ENCODE results near the gene FFAR1. TPM values are rescaled to one million over a fixed set of nuclear protein-coding genes. Genes with fewer than 3 reads are reported as not detected.

Gene FFAR1
- total RNA-seq, 1 experiment from 2014 or later, result not detected

GRCh38 chr19:35311901-35312665, 35.6 kb upstream of the FFAR1 start:
- in situ Hi-C loops (cut with HindIII; ENCODE audit: low pct_unique_long_range_greater_than_20kb, low sequenced_read_pairs), result no loop called here

GRCh38 chr19:35313587-35313986, 34.1 kb upstream of the FFAR1 start:
- in situ Hi-C loops (cut with HindIII; ENCODE audit: low pct_unique_long_range_greater_than_20kb, low sequenced_read_pairs), result no loop called here
- DNase-seq (ENCODE audit: low read depth, low spot score), result no peak

More at GRCh38 chr19:35311901-35312665, 35.6 kb upstream of the FFAR1 start:
- no peak for DNase-seq (ENCODE audit: low read depth, low spot score)

GRCh38 chr19:35314031-35314430, 33.7 kb upstream of the FFAR1 start:
- in situ Hi-C loops (cut with HindIII; ENCODE audit: low pct_unique_long_range_greater_than_20kb, low sequenced_read_pairs), result no loop called here
- DNase-seq (ENCODE audit: low read depth, low spot score), result no peak

DNA sequence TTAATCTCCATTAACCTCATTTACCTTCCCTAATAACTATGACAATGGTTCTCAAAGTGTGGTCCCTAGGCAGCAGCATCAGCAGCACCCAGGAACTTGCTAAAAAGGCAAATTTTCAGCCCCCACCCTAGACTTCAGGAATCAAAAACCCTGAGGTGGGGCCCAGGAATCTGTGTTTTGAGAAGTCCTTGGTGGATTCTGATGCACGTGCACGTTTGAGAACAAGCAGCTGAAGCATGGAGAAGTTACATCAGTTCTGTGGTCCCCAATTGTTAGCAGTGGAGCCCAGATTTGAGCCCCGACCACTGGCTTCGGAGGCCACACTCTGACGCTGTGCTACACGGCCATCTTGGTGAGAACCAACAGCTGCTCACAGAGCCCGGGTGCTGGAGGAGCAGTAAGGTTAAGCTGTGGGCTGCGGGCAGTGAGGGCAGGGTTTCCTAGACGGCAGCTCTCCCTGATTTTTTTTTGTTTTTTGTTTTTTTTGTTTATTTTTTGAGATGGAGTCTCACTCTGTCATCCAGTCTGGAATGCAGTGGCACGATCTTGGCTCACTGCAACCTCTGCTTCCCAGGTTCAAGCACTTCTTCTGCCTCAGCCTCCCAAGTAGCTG, 32.7 kb upstream of the FFAR1 start:
- DNase-seq (ENCODE audit: low read depth, low spot score), result no peak
- in situ Hi-C loops (cut with HindIII; ENCODE audit: low pct_unique_long_range_greater_than_20kb, low sequenced_read_pairs), result no loop called here

DNA sequence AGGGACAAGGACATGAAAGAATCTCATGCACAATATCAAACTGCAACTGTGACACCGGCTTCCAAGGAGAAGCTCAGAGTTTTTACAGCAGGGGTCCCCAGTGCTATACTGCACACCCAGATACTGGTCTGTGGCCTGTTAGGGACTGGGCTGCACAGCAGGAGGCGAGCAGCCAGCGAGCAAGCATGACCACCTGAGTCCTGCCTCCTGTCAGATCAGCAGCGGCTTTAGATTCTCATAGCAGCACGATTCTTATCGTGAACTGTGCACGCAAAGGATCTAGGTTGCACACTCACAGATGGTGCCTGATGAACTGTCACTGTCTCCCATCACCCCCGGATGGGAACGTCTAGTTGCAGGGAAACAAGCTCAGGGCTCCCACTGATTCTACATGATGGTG, 31.8 kb upstream of the FFAR1 start:
- in situ Hi-C loops (cut with HindIII; ENCODE audit: low pct_unique_long_range_greater_than_20kb, low sequenced_read_pairs), result no loop called here
- DNase-seq (ENCODE audit: low read depth, low spot score), result no peak

DNA sequence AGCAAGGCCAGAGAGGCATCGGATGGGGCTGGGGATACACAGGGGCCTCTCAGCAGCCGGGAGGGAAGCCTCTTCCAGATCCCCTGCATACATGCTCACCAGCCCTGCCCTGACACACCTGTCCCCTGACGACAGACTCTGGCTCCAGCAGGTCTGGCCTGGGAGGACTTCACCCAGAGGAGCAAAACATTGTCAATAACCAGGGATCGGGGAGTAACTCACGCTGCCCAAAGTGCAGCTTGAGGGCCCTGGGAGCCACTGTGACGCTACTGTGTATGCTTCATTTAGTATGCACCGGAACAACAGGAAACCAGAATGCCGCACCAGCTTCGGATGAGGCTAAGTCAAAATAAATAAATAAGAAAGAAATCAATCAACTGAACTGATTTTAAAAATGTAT, 31.1 kb upstream of the FFAR1 start:
- in situ Hi-C loops (cut with HindIII; ENCODE audit: low pct_unique_long_range_greater_than_20kb, low sequenced_read_pairs), result no loop called here
- no peak for DNase-seq (ENCODE audit: low read depth, low spot score)

- no peak for DNase-seq (ENCODE audit: low read depth, low spot score)
- in situ Hi-C loops (cut with HindIII; ENCODE audit: low pct_unique_long_range_greater_than_20kb, low sequenced_read_pairs), result no loop called here
These were observed 30.1 kb upstream of the FFAR1 start for GRCh38 chr19:35317464-35318043.

- peak; percentile 93 for DNase-seq (ENCODE audit: low read depth, low spot score)
- in situ Hi-C loops (cut with HindIII; ENCODE audit: low pct_unique_long_range_greater_than_20kb, low sequenced_read_pairs), result no loop called here
These were observed 28.8 kb upstream of the FFAR1 start for GRCh38 chr19:35318679-35319448.

DNA sequence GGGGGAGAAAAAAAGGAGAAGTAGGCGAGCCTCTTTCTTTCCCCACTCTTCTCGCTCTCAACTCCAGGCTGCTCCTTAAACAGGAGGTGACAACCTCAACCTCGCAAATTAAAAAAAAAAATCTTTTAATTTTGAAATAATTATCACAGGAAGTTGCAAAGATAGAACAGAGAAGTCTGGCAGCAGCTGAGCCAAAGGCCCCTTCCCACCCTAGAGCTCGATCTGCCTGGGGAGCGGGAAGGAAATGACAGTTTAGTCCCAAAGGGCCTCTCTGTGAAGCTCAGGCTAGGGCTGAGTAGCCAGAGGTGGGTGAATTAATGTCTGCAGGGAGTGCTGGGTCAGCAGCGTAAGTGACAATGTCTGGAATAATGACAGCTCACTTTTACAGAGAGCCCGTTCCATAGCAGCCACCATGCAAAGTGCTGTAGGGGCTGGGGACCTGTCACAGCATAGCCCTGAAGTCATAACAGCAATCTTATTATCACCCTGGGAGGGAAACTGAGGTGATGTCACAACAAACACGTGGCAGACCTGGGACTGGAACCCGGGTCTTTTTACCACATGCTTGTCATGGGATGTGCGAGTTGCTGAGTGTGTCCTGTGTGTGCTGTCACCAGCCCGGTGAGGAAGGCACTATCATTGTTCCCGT, 27.5 kb upstream of the FFAR1 start:
- in situ Hi-C loops (cut with HindIII; ENCODE audit: low pct_unique_long_range_greater_than_20kb, low sequenced_read_pairs), result no loop called here
- DNase-seq (ENCODE audit: low read depth, low spot score), result no peak

GRCh38 chr19:35321291-35321690, 26.4 kb upstream of the FFAR1 start:
- DNase-seq (ENCODE audit: low read depth, low spot score), result no peak
- in situ Hi-C loops (cut with HindIII; ENCODE audit: low pct_unique_long_range_greater_than_20kb, low sequenced_read_pairs), result no loop called here

GRCh38 chr19:35322014-35322413, 25.7 kb upstream of the FFAR1 start:
- in situ Hi-C loops (cut with HindIII; ENCODE audit: low pct_unique_long_range_greater_than_20kb, low sequenced_read_pairs), result no loop called here
- no peak for DNase-seq (ENCODE audit: low read depth, low spot score)

DNA sequence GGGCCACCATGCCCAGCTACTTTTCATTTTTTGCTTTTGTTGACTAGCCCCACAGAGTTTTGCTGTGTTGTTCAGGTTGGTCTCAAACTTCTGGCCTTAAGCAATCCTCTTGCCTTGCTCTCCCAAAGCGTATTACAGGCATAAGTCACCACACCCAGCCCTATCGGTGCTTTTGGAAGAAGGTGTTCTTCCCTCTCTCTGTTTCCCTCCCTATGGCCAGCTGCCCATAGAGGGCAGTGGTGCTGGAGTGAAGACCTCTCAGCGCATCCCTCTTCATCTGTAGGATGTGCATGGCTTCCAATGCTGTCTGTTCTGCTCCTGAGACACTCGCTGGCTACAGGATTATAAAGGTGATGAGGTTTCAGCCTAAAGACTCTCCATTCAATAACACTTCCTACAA, 20.1 kb upstream of the FFAR1 start:
- in situ Hi-C loops (cut with HindIII; ENCODE audit: low pct_unique_long_range_greater_than_20kb, low sequenced_read_pairs), result no loop called here
- DNase-seq (ENCODE audit: low read depth, low spot score), result peak; percentile 59

GRCh38 chr19:35328851-35329285, 18.8 kb upstream of the FFAR1 start, which contains the start of gene CD22:
CD22 (plus strand) TSS chr19:35329187; CDS start chr19:35332041, 2,854 bp downstream.
- in situ Hi-C loops (cut with HindIII; ENCODE audit: low pct_unique_long_range_greater_than_20kb, low sequenced_read_pairs), result no loop called here
- no peak for DNase-seq (ENCODE audit: low read depth, low spot score)

- in situ Hi-C loops (cut with HindIII; ENCODE audit: low pct_unique_long_range_greater_than_20kb, low sequenced_read_pairs), result no loop called here
- no peak for DNase-seq (ENCODE audit: low read depth, low spot score)
These were observed 18.4 kb upstream of the FFAR1 start for GRCh38 chr19:35329323-35329722.

DNA sequence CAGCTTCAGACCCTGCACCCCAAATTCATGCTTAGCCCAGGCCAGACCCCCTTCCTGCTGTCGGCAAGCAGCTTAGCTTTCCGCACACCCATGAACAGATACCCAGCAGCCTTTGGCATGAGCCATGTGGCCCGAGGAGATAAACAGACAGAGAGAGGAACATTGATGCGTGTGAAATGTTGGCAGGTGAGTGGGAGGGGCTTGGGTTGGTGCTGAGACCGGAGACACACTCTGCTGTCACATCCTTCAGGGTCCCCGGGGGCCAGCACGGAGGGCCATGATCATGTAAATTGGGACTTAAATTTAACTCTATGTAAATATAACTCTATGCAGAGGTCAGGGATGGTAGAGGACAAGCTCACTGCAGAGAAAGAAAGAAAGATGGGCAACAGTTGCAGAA, 17.2 kb upstream of the FFAR1 start:
- DNase-seq (ENCODE audit: low read depth, low spot score), result no peak
- in situ Hi-C loops (cut with HindIII; ENCODE audit: low pct_unique_long_range_greater_than_20kb, low sequenced_read_pairs), result no loop called here

DNA sequence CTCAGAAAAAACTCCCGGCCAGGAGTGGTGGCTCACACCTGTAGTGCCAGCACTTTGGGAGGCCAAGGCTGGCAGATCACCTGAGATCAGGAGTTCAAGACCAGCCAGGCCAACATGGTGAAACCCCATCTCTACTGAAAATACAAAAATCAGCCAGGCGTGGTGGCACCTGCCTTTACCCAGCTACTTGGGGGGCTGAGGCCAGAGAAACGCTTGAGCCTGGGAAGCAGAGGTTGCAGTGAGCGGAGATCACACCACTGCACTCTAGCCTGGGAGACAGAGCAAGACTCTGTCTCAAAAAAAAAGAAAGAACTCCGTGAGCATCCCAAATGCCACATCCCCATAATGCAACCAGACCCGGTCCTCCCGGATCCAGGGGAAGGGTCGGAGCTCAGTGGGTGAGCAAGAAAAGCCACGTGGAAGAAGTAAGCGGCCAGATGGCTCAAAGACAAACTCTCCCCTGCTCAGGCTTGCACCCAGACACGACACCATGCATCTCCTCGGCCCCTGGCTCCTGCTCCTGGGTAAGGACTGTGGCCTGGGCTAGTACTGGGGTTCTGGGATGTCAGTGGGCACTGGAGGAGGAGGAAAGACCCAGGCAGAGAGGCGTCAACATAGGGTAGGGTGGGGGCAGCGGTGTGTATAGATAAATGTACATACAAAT, 16.0 kb upstream of the FFAR1 start:
- in situ Hi-C loops (cut with HindIII; ENCODE audit: low pct_unique_long_range_greater_than_20kb, low sequenced_read_pairs), result no loop called here
- no peak for DNase-seq (ENCODE audit: low read depth, low spot score)

- in situ Hi-C loops (cut with HindIII; ENCODE audit: low pct_unique_long_range_greater_than_20kb, low sequenced_read_pairs), result no loop called here
These were observed 14.9 kb upstream of the FFAR1 start for GRCh38 chr19:35332817-35333216.

More at GRCh38 chr19:35332817-35333216, 14.9 kb upstream of the FFAR1 start:
- DNase-seq (ENCODE audit: low read depth, low spot score), result no peak

All from SK-MEL-5 (cell line).